Muscle layer of duodenum (tissue), 2 donors: Measurements from ENCODE around the gene SCN9A.

Source experiments
- H3K27ac ChIP-seq: one replicate; pipeline ENCODE4 v1.7.0; 2013; ENCODE audit warnings: mild to moderate bottlenecking, low read length
- H3K27me3 ChIP-seq: one replicate; pipeline ENCODE4 v1.7.0; 2013; ENCODE audit warnings: low read depth, mild to moderate bottlenecking, control low read depth, low read length
- H3K36me3 ChIP-seq, 2 donors: one replicate each; pipeline ENCODE4 v1.7.0; 2013; ENCODE audit warnings: low read length in 2 of 2, control low read depth in 1 of 2, mild to moderate bottlenecking in 1 of 2; ENCODE audit not compliant: insufficient read depth in 2 of 2, control insufficient read depth in 1 of 2
- H3K4me1 ChIP-seq, 2 donors: one replicate each; pipeline ENCODE4 v1.7.0; 2013; ENCODE audit warnings: low read length in 2 of 2, mild to moderate bottlenecking in 2 of 2, control low read depth in 1 of 2, moderate library complexity in 1 of 2; ENCODE audit not compliant: insufficient read depth in 2 of 2, control insufficient read depth in 1 of 2
- H3K4me3 ChIP-seq, 2 donors: one replicate each; pipeline ENCODE4 v1.7.0; 2013; ENCODE audit warnings: low read length in 2 of 2, low read depth in 1 of 2, mild to moderate bottlenecking in 1 of 2
- H3K9me3 ChIP-seq, 2 donors: one replicate each; pipeline ENCODE4 v1.7.0; 2013; ENCODE audit warnings: low read length in 2 of 2, control low read depth in 1 of 2, mild to moderate bottlenecking in 1 of 2; ENCODE audit not compliant: control insufficient read depth in 1 of 2
- donor health status: healthy.

SCN9A gene

GRCh38 chr2:166285215-166285614 lies 90.5 kb downstream of the SCN9A start:
- Histone ChIP-seq H3K9me3 (peaks cover 0 to 4% of the 10 kb centered on the region in 2 donors), H3K36me3 (no peaks in the 10 kb centered on the region), H3K27ac (no peak overlapping the region), H3K4me3 (no peak overlapping the region), H3K4me1 (no peaks in the 10 kb centered on the region), H3K27me3 (no peaks in the 10 kb centered on the region)

- Histone ChIP-seq H3K36me3 (no peaks in the 10 kb centered on the region), H3K4me3 (no peak overlapping the region), H3K27me3 (no peaks in the 10 kb centered on the region), H3K9me3 (no peaks in the 10 kb centered on the region), H3K4me1 (no peaks in the 10 kb centered on the region), H3K27ac (no peak overlapping the region)
Observed at GRCh38 chr2:166284359-166284758, 91.4 kb downstream of the SCN9A start.

- Histone ChIP-seq H3K4me3 (no peak overlapping the region), H3K36me3 (no peaks in the 10 kb centered on the region), H3K4me1 (no peaks in the 10 kb centered on the region), H3K9me3 (no peaks in the 10 kb centered on the region), H3K27ac (no peak overlapping the region), H3K27me3 (no peaks in the 10 kb centered on the region)
Observed at GRCh38 chr2:166282154-166282553, 93.6 kb downstream of the SCN9A start.

- no peak overlapping the region for H3K4me3 ChIP-seq
- no peak overlapping the region for H3K27ac ChIP-seq
- no peaks in the 10 kb centered on the region for H3K36me3 ChIP-seq
- H3K9me3 ChIP-seq: no peaks in the 10 kb centered on the region
- H3K4me1 ChIP-seq: no peaks in the 10 kb centered on the region
- no peaks in the 10 kb centered on the region for H3K27me3 ChIP-seq
Observed at GRCh38 chr2:166278856-166279255, 96.9 kb downstream of the SCN9A start.

- Histone ChIP-seq H3K9me3 (no peaks in the 10 kb centered on the region), H3K27me3 (no peaks in the 10 kb centered on the region), H3K36me3 (no peaks in the 10 kb centered on the region)
Observed at GRCh38 chr2:166270376-166270775, 105.4 kb downstream of the SCN9A start.

GRCh38 chr2:166269322-166269721 lies 106.4 kb downstream of the SCN9A start:
- no peaks in the 10 kb centered on the region for H3K27me3 ChIP-seq

More at GRCh38 chr2:166270376-166270775, 105.4 kb downstream of the SCN9A start:
- H3K4me3 ChIP-seq: no peak overlapping the region
- H3K27ac ChIP-seq: no peak overlapping the region
- no peaks in the 10 kb centered on the region for H3K4me1 ChIP-seq

GRCh38 chr2:166257859-166258258 lies 117.9 kb downstream of the SCN9A start:
- no peaks in the 10 kb centered on the region for H3K9me3 ChIP-seq
- H3K27me3 ChIP-seq: no peaks in the 10 kb centered on the region
- H3K4me1 ChIP-seq: no peaks in the 10 kb centered on the region
- no peak overlapping the region for H3K4me3 ChIP-seq
- no peaks in the 10 kb centered on the region for H3K36me3 ChIP-seq
- no peak overlapping the region for H3K27ac ChIP-seq

More at GRCh38 chr2:166269322-166269721, 106.4 kb downstream of the SCN9A start:
- no peaks in the 10 kb centered on the region for H3K4me1 ChIP-seq
- H3K27ac ChIP-seq: no peak overlapping the region
- H3K9me3 ChIP-seq: no peaks in the 10 kb centered on the region
- H3K36me3 ChIP-seq: no peaks in the 10 kb centered on the region
- no peak overlapping the region for H3K4me3 ChIP-seq

- H3K27ac ChIP-seq: no peak overlapping the region
- no peaks in the 10 kb centered on the region for H3K27me3 ChIP-seq
- H3K9me3 ChIP-seq: no peaks in the 10 kb centered on the region
- H3K4me1 ChIP-seq: no peaks in the 10 kb centered on the region
- H3K36me3 ChIP-seq: no peaks in the 10 kb centered on the region
- H3K4me3 ChIP-seq: no peak overlapping the region
Observed at GRCh38 chr2:166256896-166257295, 118.8 kb downstream of the SCN9A start.

GRCh38 chr2:166249318-166249717 lies 126.4 kb downstream of the SCN9A start:
- Histone ChIP-seq H3K27me3 (no peaks in the 10 kb centered on the region), H3K4me3 (no peak overlapping the region), H3K36me3 (no peaks in the 10 kb centered on the region), H3K27ac (no peak overlapping the region), H3K4me1 (no peaks in the 10 kb centered on the region), H3K9me3 (no peaks in the 10 kb centered on the region)

GRCh38 chr2:166246901-166247300 lies 128.8 kb downstream of the SCN9A start:
- no peaks in the 10 kb centered on the region for H3K36me3 ChIP-seq
- H3K27me3 ChIP-seq: no peaks in the 10 kb centered on the region
- no peaks in the 10 kb centered on the region for H3K9me3 ChIP-seq
- H3K27ac ChIP-seq: no peak overlapping the region
- H3K4me3 ChIP-seq: no peak overlapping the region
- H3K4me1 ChIP-seq: no peaks in the 10 kb centered on the region

GRCh38 chr2:166242309-166242708 lies 133.4 kb downstream of the SCN9A start:
- H3K4me1 ChIP-seq: no peaks in the 10 kb centered on the region
- no peaks in the 10 kb centered on the region for H3K36me3 ChIP-seq
- no peaks in the 10 kb centered on the region for H3K9me3 ChIP-seq
- H3K27ac ChIP-seq: no peak overlapping the region
- H3K27me3 ChIP-seq: no peaks in the 10 kb centered on the region
- H3K4me3 ChIP-seq: no peak overlapping the region
